HL-60 (cell line): ENCODE measurements around the gene CLSTN2.

Source experiments
- CTCF ChIP-seq: IDR thresholded peaks from one replicate; pipeline ENCODE4 v1.5.1; 2011; ENCODE audit warnings: low read length, control low read depth, inconsistent platforms; ENCODE audit not compliant: insufficient read depth
- GABPA ChIP-seq: IDR thresholded peaks from 2 replicates; pipeline ENCODE4 v1.6.1; 2012; ENCODE audit warnings: low read depth
- POLR2AphosphoS5 ChIP-seq: IDR thresholded peaks from 2 replicates; pipeline ENCODE4 v1.6.1; 2012; ENCODE audit warnings: low read depth

GRCh38 chr3:140247775-140248174, 312.8 kb downstream of the CLSTN2 start:
- no peak for TF ChIP-seq CTCF
- no peak for TF ChIP-seq POLR2AphosphoS5
- TF ChIP-seq GABPA, result no peak
